ENCODE measurements around the gene EPB41L4B. TPM values are rescaled to one million over a fixed set of nuclear protein-coding genes. Genes with fewer than 3 reads are reported as not detected.

Gene EPB41L4B
- total RNA-seq = 0.16 and 0.26 TPM in 2 replicates

GRCh38 chr9:109320742-109321448 is at the start of gene EPB41L4B:
TSS of gene EPB41L4B (minus strand) at chr9:109321059. CDS start at chr9:109320446, 613 bp downstream.

GRCh38 chr9:109166771-109167601 is 153.9 kb downstream of the EPB41L4B start, which contains the start of gene FRRS1L:
TSS of gene FRRS1L (minus strand) at chr9:109167249. CDS start at chr9:109167138, 111 bp downstream.

Other genes with a start within 250 kb of the EPB41L4B start
- 31.2 and 32.0 TPM in 2 replicates for gene TMEM245, start 201.1 kb downstream of the EPB41L4B start, total RNA-seq
- 0.16 and 0.52 TPM in 2 replicates for gene FRRS1L, start 153.8 kb downstream of the EPB41L4B start, total RNA-seq
- gene PTPN3, start 177.2 kb upstream of the EPB41L4B start, total RNA-seq = under 0.01 and 0.17 TPM in 2 replicates

Data from bronchial smooth muscle cell (primary cell).